OCI-M2 (cell line): ENCODE results near the gene SERPING1.
"Not testable (repeated sequence)": the region's sequence is repeated elsewhere in the genome, so short reads cannot be mapped to it uniquely, and the experiment has no call there.

Source experiments
- DNase-seq: peaks from one replicate; lab custom pipeline; 2025; ENCODE audit not compliant: unreplicated experiment; lab: John Stamatoyannopoulos, UW

SERPING1 gene

GRCh38 chr11:57652230-57652629, 54.7 kb downstream of the SERPING1 start:
- DNase-seq: not testable (repeated sequence)

GRCh38 chr11:57652662-57653061, 55.2 kb downstream of the SERPING1 start:
- no peak for DNase-seq

DNA sequence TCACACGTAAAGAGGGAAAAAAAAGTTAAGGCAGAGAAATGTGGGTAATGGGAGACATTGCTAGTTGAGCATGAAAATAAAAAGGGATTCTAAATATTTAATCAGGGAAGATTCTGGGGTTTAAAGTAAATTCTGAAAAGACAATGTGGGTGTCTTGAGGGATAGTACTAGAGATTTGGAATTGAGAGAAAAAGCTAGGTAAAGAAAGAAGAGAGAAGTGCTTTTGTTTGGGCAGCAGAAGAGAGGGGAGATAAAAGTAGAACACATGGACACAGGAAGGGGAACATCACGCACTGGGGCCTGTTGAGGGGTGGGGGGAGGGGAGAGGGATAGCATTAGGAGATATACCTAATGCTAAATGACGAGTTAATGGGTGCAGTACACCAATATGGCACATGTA, 55.7 kb downstream of the SERPING1 start:
- DNase-seq: no peak

DNA sequence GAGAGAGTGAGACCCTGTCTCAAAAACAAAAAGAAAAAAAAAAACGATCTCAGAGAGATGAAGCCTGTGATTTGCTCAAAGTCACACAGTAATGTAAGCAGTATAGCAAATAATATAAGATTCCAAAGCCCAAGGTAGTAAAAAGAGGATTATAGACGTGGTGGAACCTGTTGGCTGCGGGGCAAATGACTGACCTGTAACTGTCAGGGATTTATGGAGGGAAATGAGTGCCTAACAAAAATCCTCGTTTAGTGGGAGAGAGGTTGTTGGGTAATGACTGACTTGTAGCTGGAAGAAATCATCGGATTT, 59.4 kb downstream of the SERPING1 start:
- no peak for DNase-seq

DNA sequence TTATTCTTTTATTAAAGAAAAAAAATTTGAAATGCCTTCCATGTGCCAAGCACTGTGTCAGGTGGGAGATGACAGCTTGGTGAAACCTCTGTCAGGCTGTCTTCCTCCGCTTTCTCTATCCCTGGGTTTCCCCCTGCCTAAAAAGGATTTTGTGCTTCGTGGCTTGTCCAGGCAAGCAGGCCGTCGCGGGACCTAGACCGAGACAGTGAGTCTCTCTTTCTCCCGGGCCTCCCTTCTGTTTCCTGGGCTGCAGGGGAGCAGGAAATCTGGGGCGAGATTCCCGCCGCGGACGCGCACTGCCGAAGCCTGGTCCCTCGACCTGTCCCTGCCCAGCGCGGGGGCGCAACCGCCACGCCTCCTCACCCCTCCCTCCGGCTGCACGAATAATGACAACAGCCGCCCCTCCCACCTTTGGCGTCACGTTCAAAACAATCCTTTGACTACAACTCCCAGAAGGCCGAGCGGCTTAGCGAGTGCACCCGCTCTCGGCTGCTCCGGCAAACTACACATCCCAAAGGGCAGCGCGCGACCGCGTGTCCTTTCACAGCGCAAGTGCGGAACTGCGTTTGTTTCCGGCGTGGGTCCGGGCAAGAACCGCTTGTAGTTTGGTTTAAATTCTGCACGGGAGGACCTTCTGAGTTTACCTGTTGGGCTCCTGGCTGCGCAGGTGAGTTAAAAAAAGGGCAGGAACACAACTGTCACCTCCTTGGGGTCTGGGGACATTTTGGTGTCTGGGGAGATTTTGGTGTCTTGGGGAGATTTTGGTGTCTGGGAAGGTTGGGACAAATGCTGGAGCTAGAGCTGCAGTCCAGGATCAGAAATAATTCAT, 59.9 kb downstream of the SERPING1 start, which contains the start of gene CLP1:
Gene CLP1 (plus strand): TSS at position 569 of the 829 bp plus-strand sequence. CDS start 1,715 bp downstream, outside the sequence.
- peak; percentile 78 for DNase-seq

DNA sequence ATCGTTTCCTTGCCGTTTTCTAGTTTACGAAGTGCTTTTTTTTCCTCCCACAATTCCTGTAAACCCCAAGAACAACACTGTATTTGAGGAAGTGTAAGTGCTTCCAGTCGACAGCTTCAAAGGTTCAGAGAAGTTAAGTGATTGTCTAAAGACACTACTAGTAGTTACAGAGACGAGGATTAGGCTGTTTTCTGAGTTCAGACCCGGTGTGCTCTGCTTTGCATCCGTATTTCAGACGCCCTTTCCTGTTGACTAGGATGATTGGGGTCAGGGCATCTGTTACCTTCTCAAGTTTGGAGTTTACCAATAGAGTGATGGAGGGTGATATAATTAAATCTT, 60.5 kb downstream of the SERPING1 start:
- no peak for DNase-seq

- DNase-seq: no peak
These were observed 62.2 kb downstream of the SERPING1 start for GRCh38 chr11:57659669-57660068.

GRCh38 chr11:57662893-57663292, 65.4 kb downstream of the SERPING1 start:
- DNase-seq: no peak

DNA sequence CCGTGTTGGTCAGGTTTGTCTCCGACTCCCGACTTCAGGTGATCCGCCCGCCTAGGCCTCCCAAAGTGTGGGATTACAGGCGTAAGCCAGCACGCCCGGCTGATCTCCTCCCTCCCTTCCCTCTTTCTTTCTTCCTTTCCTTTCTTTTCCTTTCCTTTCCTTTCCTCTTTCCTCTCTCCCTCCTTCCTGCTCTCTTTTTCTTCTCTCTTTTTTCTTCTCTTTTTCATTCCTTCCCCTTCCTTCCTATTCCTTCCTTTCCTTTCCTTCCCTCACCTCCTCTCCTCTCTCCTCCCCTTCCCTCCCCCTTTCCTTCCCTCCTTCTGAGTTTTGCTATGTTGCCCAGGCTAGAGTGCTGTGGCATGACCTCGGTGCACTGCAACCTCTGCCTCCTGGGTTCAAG, 66.5 kb downstream of the SERPING1 start:
- DNase-seq: no peak
